CD4-positive, alpha-beta T cell (primary cell): ENCODE measurements around the gene MRPL32. TPM values are rescaled to one million over a fixed set of nuclear protein-coding genes. Genes with fewer than 3 reads are reported as not detected.

Source experiments
- ATAC-seq: fragments of 200-7000 bp; cut with Tn5 transposase; one replicate; pipeline ENCODE4 v1.10.0; 2022; ENCODE audit warnings: mild to moderate bottlenecking; ENCODE audit not compliant: poor library complexity
- CTCF ChIA-PET: fragments of 350-600 bp; sonication (Branson Sonifier 250); formaldehyde crosslinking; loops from one replicate; lab custom pipeline; 2021; ENCODE audit warnings: antibody characterized with exemption, inconsistent platforms; lab: Charles Lee
- POLR2A ChIA-PET: fragments of 350-600 bp; sonication (Branson Sonifier 250); formaldehyde crosslinking; loops from one replicate; lab custom pipeline; 2021; ENCODE audit warnings: antibody characterized with exemption, inconsistent platforms; lab: Charles Lee
- DNase-seq, 14 experiments: peaks; one replicate each; pipeline ENCODE4 v3.0.0-alpha.2; 2013 to 2020; ENCODE audit warnings: mixed read lengths in 2 of 14
- H3K27ac ChIP-seq, 2 donors: one replicate each; pipeline versions ENCODE4 v1.5.1 to v1.7.0; 2013; ENCODE audit warnings: low read length in 2 of 2, low read depth in 1 of 2, mild to moderate bottlenecking in 1 of 2
- H3K27me3 ChIP-seq, 2 experiments: 1 replicate in 1 of 2; 2 replicates in 1 of 2; pipeline versions ENCODE4 v1.6.1 to v1.7.0; 2013; ENCODE audit warnings: low read length in 2 of 2, control low read depth in 1 of 2, mild to moderate bottlenecking in 1 of 2, moderate library complexity in 1 of 2; ENCODE audit not compliant: insufficient read depth in 2 of 2, control insufficient read depth in 1 of 2
- H3K36me3 ChIP-seq: one replicate; pipeline ENCODE4 v1.6.1; 2013; ENCODE audit warnings: low read length, control low read depth; ENCODE audit not compliant: insufficient read depth
- H3K4me1 ChIP-seq: one replicate; pipeline ENCODE4 v1.6.1; 2013; ENCODE audit warnings: low read length, control low read depth; ENCODE audit not compliant: insufficient read depth
- H3K4me3 ChIP-seq: one replicate; pipeline ENCODE4 v1.5.1; 2013; ENCODE audit warnings: mild to moderate bottlenecking, low read length, moderate library complexity
- H3K9me3 ChIP-seq, 2 experiments: 1 replicate in 1 of 2; 2 replicates in 1 of 2; pipeline versions ENCODE4 v1.6.1 to v1.7.0; 2013; ENCODE audit warnings: low read length in 2 of 2, mild to moderate bottlenecking in 2 of 2, control low read depth in 1 of 2, moderate library complexity in 1 of 2; ENCODE audit not compliant: control insufficient read depth in 1 of 2, insufficient read depth in 1 of 2
- H3K27ac Mint-ChIP-seq: one replicate; pipeline ENCODE4 v1.8.0; 2020; ENCODE audit warnings: mixed read lengths
- H3K27me3 Mint-ChIP-seq: one replicate; pipeline ENCODE4 v1.8.0; 2021; ENCODE audit warnings: mixed read lengths
- H3K36me3 Mint-ChIP-seq: one replicate; pipeline ENCODE4 v1.8.0; 2021; ENCODE audit warnings: low read depth, mixed read lengths
- H3K4me1 Mint-ChIP-seq: one replicate; pipeline ENCODE4 v1.8.0; 2021; ENCODE audit warnings: low read depth, mixed read lengths
- H3K4me3 Mint-ChIP-seq: one replicate; pipeline ENCODE4 v1.8.0; 2020; ENCODE audit warnings: mild to moderate bottlenecking, mixed read lengths
- H3K9me3 Mint-ChIP-seq: one replicate; pipeline ENCODE4 v1.8.0; 2020; ENCODE audit warnings: mixed read lengths
- intact Hi-C, 2 experiments: fragments of 100-400 bp; cut with DNase I in 1 of 2; cut with micrococcal nuclease in 1 of 2; formaldehyde crosslinking; loops; one replicate each; pipeline versions ENCODE4 v1.15.1 to v1.9.0; 2023 to 2025; cut with DNase I, micrococcal nuclease
- total RNA-seq, 174 experiments: library from RNA in 2 of 174; stranded (reverse) in 2 of 174; gene quantifications; one replicate each; pipeline ENCODE4 v1.2.3 and lab custom pipeline; 2021 to 2026
- TF ChIP-seq, protein P1 (sequence below): fragments of 200-600 bp; IDR thresholded peaks from one replicate; pipeline ENCODE4 v1.8.0; 2022; ENCODE audit warnings: antibody characterized with exemption, mild to moderate bottlenecking

MRPL32 gene
- total RNA-seq, 2 experiments from 2014 or later, result 57.1 to 60.7 TPM

DNA sequence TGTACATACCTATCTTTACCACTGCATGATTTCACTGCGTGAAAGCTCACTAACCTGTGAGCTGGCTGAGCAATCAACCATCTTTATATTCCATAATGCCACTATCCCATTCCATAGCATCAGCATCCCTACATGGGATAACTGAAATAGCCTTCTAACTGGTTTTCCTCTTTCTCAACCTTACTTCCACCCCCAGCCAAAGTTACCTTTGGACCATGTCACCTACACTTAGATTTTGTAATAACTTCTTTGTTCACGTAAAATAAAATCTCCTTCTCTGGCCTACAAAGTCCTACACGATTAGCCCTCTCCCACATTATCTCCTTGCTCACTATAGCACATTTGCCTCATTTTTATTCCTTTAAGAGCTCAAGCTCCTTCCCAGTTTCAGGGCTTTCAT lies 2.7 kb upstream of the MRPL32 start:
- H3K27ac Mint-ChIP-seq, result peak overlapping the region; percentile 10
- H3K4me3 Mint-ChIP-seq, result peak overlapping the region; percentile 13
- ATAC-seq, result no peak
- CTCF ChIA-PET, result interaction anchor here (1.4 to 1.8 kb wide), 2 partner anchors 11 to 17 kb away, joined by 3 to 5 read pairs; partner anchors contain the start of gene C7orf25
- Histone ChIP-seq H3K27ac (no peak overlapping the region), H3K4me3 (no peak overlapping the region), H3K4me1 (peaks cover 28% of the 10 kb centered on the region), H3K9me3 (no peaks in the 10 kb centered on the region), H3K27me3 (no peaks in the 10 kb centered on the region), H3K36me3 (peaks cover 31% of the 10 kb centered on the region)
- TF ChIP-seq, protein P1, sequence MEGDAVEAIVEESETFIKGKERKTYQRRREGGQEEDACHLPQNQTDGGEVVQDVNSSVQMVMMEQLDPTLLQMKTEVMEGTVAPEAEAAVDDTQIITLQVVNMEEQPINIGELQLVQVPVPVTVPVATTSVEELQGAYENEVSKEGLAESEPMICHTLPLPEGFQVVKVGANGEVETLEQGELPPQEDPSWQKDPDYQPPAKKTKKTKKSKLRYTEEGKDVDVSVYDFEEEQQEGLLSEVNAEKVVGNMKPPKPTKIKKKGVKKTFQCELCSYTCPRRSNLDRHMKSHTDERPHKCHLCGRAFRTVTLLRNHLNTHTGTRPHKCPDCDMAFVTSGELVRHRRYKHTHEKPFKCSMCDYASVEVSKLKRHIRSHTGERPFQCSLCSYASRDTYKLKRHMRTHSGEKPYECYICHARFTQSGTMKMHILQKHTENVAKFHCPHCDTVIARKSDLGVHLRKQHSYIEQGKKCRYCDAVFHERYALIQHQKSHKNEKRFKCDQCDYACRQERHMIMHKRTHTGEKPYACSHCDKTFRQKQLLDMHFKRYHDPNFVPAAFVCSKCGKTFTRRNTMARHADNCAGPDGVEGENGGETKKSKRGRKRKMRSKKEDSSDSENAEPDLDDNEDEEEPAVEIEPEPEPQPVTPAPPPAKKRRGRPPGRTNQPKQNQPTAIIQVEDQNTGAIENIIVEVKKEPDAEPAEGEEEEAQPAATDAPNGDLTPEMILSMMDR, result no peak
- H3K27me3 Mint-ChIP-seq, result no peaks in the 10 kb centered on the region
- peaks cover 63% of the 10 kb centered on the region for H3K36me3 Mint-ChIP-seq
- no peaks in the 10 kb centered on the region for H3K9me3 Mint-ChIP-seq
- no peak for DNase-seq
- peaks cover 73% of the 10 kb centered on the region for H3K4me1 Mint-ChIP-seq
- intact Hi-C loops, result no loop called here
- POLR2A ChIA-PET, result interaction anchor here (1.6 kb wide), 1 partner anchor 17 kb away, joined by 4 read pairs; no protein-coding TSS in a partner anchor

DNA sequence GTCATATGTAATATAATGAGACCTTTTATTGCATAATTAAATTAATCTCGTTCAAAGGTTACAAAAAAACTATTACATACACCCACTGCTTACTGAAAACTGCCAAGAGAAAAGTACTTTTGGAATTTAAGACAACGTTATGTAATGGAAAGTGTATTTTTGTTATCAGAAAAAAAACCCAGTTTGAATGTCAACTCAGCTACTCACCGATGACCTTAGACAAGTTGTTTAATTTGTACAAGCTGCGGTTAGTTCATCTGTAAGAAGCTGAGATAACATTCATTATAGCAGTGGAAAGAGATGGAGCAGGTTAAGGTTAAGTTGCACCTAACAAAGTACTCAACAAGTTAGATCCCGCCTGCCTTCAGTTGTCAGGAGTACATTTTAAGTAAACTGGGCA lies 1.3 kb upstream of the MRPL32 start:
- ChIA-PET CTCF (interaction anchor here (1.8 kb wide), 1 partner anchor 10 kb away, joined by 5 read pairs; no protein-coding TSS in a partner anchor), POLR2A (interaction anchor here (0.7 to 2.1 kb wide), 2 partner anchors 15 to 42 kb away, joined by 3 to 15 read pairs; no protein-coding TSS in a partner anchor)
- H3K27ac Mint-ChIP-seq, result peak overlapping the region; percentile 92
- Histone ChIP-seq H3K27ac (no peak overlapping the region), H3K27me3 (no peaks in the 10 kb centered on the region), H3K4me1 (peaks cover 28% of the 10 kb centered on the region), H3K9me3 (no peaks in the 10 kb centered on the region), H3K36me3 (peaks cover 27% of the 10 kb centered on the region), H3K4me3 (peak overlapping the region; percentile 87)
- intact Hi-C loops, result loop anchor here (1.0 to 5.0 kb wide), 3 partner anchors 18 to 996 kb away; partner anchors contain the start of genes UBE2D4 (in 2 of the 2) and STK17A (in 1 of the 2)
- no peaks in the 10 kb centered on the region for H3K9me3 Mint-ChIP-seq
- peaks cover 59% of the 10 kb centered on the region for H3K36me3 Mint-ChIP-seq
- peaks cover 79% of the 10 kb centered on the region for H3K4me1 Mint-ChIP-seq
- no peak for ATAC-seq
- no peak for DNase-seq
- TF ChIP-seq, protein P1, result no peak
- H3K27me3 Mint-ChIP-seq, result no peaks in the 10 kb centered on the region
- peak overlapping the region; percentile 92 for H3K4me3 Mint-ChIP-seq

DNA sequence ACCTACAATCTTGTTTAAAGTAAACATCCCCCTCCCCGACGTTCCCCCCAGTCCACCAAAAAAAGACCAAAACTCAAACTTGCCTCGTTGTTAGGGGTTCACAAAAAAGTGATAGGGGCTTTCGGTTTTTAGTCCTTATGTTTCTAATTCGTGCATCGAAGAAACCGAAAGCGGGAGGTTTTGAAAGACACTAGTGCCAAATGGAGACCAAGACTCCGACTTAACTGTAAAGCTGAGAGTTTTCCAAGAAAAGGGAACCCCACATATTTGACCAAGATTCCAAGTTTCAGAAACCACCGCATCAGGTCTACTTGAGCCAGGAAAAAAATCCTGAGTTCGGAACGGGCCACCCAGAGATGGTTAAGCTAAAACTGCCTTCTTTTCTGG lies 736 bp upstream of the MRPL32 start:
- peaks cover 83% of the 10 kb centered on the region for H3K4me1 Mint-ChIP-seq
- TF ChIP-seq, protein P1, result no peak
- H3K27ac ChIP-seq, result peak overlapping the region; percentile 74 to 87
- CTCF ChIA-PET, result interaction anchor here (1.9 to 2.2 kb wide), 3 partner anchors 10 to 651 kb away, joined by 5 to 12 read pairs (median 5); partner anchors contain the start of gene STK17A
- H3K36me3 ChIP-seq, result peaks cover 26% of the 10 kb centered on the region
- H3K27ac Mint-ChIP-seq, result peak overlapping the region; percentile 92
- ATAC-seq (no peak), DNase-seq (peak in 1 of 14 experiments; percentile 54)
- H3K27me3 Mint-ChIP-seq, result no peaks in the 10 kb centered on the region
- H3K9me3 ChIP-seq, result no peaks in the 10 kb centered on the region
- H3K4me3 ChIP-seq, result peak overlapping the region; percentile 87
- POLR2A ChIA-PET, result interaction anchor here (0.8 to 2.5 kb wide), 16 partner anchors 8 to 1642 kb away, joined by 3 to 79 read pairs (median 8); partner anchors contain the start of genes BLVRA, C7orf25, COA1 and DDX56
- no peaks in the 10 kb centered on the region for H3K27me3 ChIP-seq
- H3K9me3 Mint-ChIP-seq, result no peaks in the 10 kb centered on the region
- H3K4me1 ChIP-seq, result peaks cover 28% of the 10 kb centered on the region
- peaks cover 58% of the 10 kb centered on the region for H3K36me3 Mint-ChIP-seq
- intact Hi-C loops, result loop anchor here (1.0 to 5.0 kb wide), 3 partner anchors 18 to 996 kb away; partner anchors contain the start of genes UBE2D4 (in 2 of the 2) and STK17A (in 1 of the 2)
- peak overlapping the region; percentile 92 for H3K4me3 Mint-ChIP-seq
